ENCODE measurements around the gene HS6ST1.

DNA sequence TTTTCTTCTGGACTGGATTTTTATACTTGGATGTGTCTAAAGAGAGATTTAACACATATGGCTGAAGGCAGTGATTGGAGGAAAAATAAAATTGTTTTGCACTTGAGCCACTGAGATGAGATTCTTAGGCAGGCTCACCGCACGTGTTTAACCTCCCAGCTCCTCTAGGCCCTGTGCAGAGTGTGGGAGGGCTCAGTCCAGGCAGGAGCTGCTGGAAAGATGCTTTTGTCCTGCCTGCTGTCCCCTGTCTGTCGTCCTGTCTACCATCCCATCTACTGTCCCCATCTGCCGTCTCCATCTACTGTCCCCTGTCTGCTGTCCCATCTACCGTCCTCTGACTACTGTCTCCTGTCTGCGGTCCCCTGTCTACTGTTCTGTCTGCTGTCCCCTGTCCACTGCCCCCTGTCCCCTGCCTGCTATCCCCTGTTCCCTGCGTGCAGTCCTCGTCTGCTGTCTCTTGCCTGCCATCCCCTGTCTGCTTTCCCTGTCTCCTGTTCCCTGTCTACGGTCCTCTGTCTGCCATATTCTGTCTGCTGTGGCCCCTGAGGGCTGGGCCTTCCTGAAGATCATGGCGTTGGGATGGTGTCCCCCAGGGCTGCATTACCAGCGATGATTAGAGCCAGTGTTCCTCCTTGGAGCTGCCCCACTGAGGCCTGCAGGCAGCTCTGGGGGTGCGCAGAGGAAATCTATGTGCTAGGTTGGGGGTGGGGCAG is 43.7 kb upstream of the HS6ST1 start:
- TF ChIP-seq, protein P1, sequence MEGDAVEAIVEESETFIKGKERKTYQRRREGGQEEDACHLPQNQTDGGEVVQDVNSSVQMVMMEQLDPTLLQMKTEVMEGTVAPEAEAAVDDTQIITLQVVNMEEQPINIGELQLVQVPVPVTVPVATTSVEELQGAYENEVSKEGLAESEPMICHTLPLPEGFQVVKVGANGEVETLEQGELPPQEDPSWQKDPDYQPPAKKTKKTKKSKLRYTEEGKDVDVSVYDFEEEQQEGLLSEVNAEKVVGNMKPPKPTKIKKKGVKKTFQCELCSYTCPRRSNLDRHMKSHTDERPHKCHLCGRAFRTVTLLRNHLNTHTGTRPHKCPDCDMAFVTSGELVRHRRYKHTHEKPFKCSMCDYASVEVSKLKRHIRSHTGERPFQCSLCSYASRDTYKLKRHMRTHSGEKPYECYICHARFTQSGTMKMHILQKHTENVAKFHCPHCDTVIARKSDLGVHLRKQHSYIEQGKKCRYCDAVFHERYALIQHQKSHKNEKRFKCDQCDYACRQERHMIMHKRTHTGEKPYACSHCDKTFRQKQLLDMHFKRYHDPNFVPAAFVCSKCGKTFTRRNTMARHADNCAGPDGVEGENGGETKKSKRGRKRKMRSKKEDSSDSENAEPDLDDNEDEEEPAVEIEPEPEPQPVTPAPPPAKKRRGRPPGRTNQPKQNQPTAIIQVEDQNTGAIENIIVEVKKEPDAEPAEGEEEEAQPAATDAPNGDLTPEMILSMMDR (IDR thresholded peaks at IDR 0.05) = no peak
- no peak for TF ChIP-seq EZH2phosphoT487 (IDR thresholded peaks at IDR 0.05)

All from neural progenitor cell (in vitro differentiated cells).